Endothelial cell (in vitro differentiated cells): ENCODE results near the gene CXCR5. TPM values are rescaled to one million over a fixed set of nuclear protein-coding genes. Genes with fewer than 3 reads are reported as not detected.

Source experiments
- DNase-seq: peaks from one replicate; pipeline ENCODE4 v3.0.0; 2021; ENCODE audit warnings: low spot score
- H3K27ac Mint-ChIP-seq: one replicate; pipeline ENCODE4 v1.8.0; 2021; ENCODE audit warnings: mixed read lengths, inconsistent platforms; ENCODE audit not compliant: unreplicated experiment
- H3K27me3 Mint-ChIP-seq: one replicate; pipeline ENCODE4 v1.8.0; 2021; ENCODE audit warnings: mild to moderate bottlenecking, moderate library complexity, mixed read lengths, inconsistent platforms; ENCODE audit not compliant: unreplicated experiment
- H3K36me3 Mint-ChIP-seq: one replicate; pipeline ENCODE4 v1.8.0; 2021; ENCODE audit warnings: mild to moderate bottlenecking, low read depth, mixed read lengths, inconsistent platforms; ENCODE audit not compliant: unreplicated experiment
- H3K4me1 Mint-ChIP-seq: one replicate; pipeline ENCODE4 v1.8.0; 2021; ENCODE audit warnings: mild to moderate bottlenecking, mixed read lengths, inconsistent platforms; ENCODE audit not compliant: unreplicated experiment
- H3K4me3 Mint-ChIP-seq: one replicate; pipeline ENCODE4 v1.8.0; 2021; ENCODE audit warnings: mild to moderate bottlenecking, mixed read lengths, inconsistent platforms; ENCODE audit not compliant: unreplicated experiment
- H3K9me3 Mint-ChIP-seq: one replicate; pipeline ENCODE4 v1.8.0; 2021; ENCODE audit warnings: mixed read lengths, inconsistent platforms; ENCODE audit not compliant: unreplicated experiment
- CTCF ChIP-seq: fragments of 200-600 bp; sonication (generic); IDR thresholded peaks from one replicate; pipeline ENCODE4 v1.5.0; 2021; ENCODE audit warnings: antibody characterized with exemption; ENCODE audit not compliant: unreplicated experiment
- total RNA-seq: library from RNA; stranded (reverse); fragmentation: NEBNext Ultra II Directional; extraction: Animal tissue kit (Norgen Biotek cat#: 25700); gene quantifications from one replicate; pipeline ENCODE4 v1.2.1, GENCODE V29; 2021; ENCODE audit not compliant: unreplicated experiment

The CXCR5 gene
- total RNA-seq, 1 donor from 2014 or later = not detected

- DNase-seq = no peak
- no peak for TF ChIP-seq CTCF
- Mint-ChIP-seq H3K27me3 (peaks cover 10% of the 10 kb centered on the region), H3K27ac (no peak overlapping the region), H3K4me1 (peaks cover 54% of the 10 kb centered on the region), H3K9me3 (no peaks in the 10 kb centered on the region), H3K36me3 (no peaks in the 10 kb centered on the region), H3K4me3 (no peak overlapping the region)
These were observed 31.7 kb downstream of the CXCR5 start for GRCh38 chr11:118915396-118915795.

GRCh38 chr11:118915941-118916841, 32.5 kb downstream of the CXCR5 start:
- Mint-ChIP-seq H3K27ac (no peak overlapping the region), H3K27me3 (peaks cover 16% of the 10 kb centered on the region), H3K9me3 (no peaks in the 10 kb centered on the region), H3K36me3 (no peaks in the 10 kb centered on the region), H3K4me1 (peaks cover 62% of the 10 kb centered on the region), H3K4me3 (no peak overlapping the region)
- DNase-seq = no peak
- TF ChIP-seq CTCF = no peak

GRCh38 chr11:118916842-118917388, 33.2 kb downstream of the CXCR5 start:
- H3K36me3 Mint-ChIP-seq = no peaks in the 10 kb centered on the region
- peaks cover 16% of the 10 kb centered on the region for H3K27me3 Mint-ChIP-seq
- no peak for DNase-seq
- peaks cover 59% of the 10 kb centered on the region for H3K4me1 Mint-ChIP-seq
- no peaks in the 10 kb centered on the region for H3K9me3 Mint-ChIP-seq
- no peak overlapping the region for H3K4me3 Mint-ChIP-seq
- peak overlapping the region; percentile 4 for H3K27ac Mint-ChIP-seq
- TF ChIP-seq CTCF = no peak

- H3K4me1 Mint-ChIP-seq = peaks cover 52% of the 10 kb centered on the region
- H3K36me3 Mint-ChIP-seq = no peaks in the 10 kb centered on the region
- no peaks in the 10 kb centered on the region for H3K9me3 Mint-ChIP-seq
- TF ChIP-seq CTCF = no peak
- H3K27ac Mint-ChIP-seq = peak overlapping the region; percentile 80
- H3K27me3 Mint-ChIP-seq = peaks cover 16% of the 10 kb centered on the region
- no peak overlapping the region for H3K4me3 Mint-ChIP-seq
- no peak for DNase-seq
These were observed 33.9 kb downstream of the CXCR5 start for GRCh38 chr11:118917481-118918127.
